IMR-90 (cell line): ENCODE results near the gene MYOF. TPM values are rescaled to one million over a fixed set of nuclear protein-coding genes. Genes with fewer than 3 reads are reported as not detected.
A peak's percentile ranks its signal among the peaks of the same experiment; 100 is the strongest.

ENCODE experiments used
- ATAC-seq: fragments of 200-7000 bp; cut with Tn5 transposase; 2 replicates; pipeline ENCODE4 v1.9.1; 2020; ENCODE audit warnings: low read depth, mild to moderate bottlenecking, moderate library complexity
- BruUV-seq: library from RNA; stranded (reverse); fragments of 400-500 nt; replicated peaks from 2 replicates; lab custom pipeline; 2021; lab: Mats Ljungman, UMichigan
- CTCF ChIA-PET: fragments of 300-600 bp; formaldehyde crosslinking; extraction: SDS; loops from one replicate; lab custom pipeline; 2021; ENCODE audit warnings: antibody characterized with exemption; lab: Yijun Ruan, JAX
- POLR2A ChIA-PET: fragments of 300-600 bp; sonication (Branson Sonifier 250); formaldehyde crosslinking; loops from one replicate; lab custom pipeline; 2022; ENCODE audit warnings: antibody characterized with exemption; ENCODE audit not compliant: unreplicated experiment; lab: Charles Lee
- DNase-seq: peaks from one replicate; pipeline ENCODE4 v3.0.0; 2013
- H2AFZ ChIP-seq: replicated peaks from 2 replicates; pipeline ENCODE3; 2013; ENCODE audit warnings: low read length, mild to moderate bottlenecking; ENCODE audit not compliant: poor library complexity
- H2AK5ac ChIP-seq: 2 replicates; pipeline ENCODE4 v1.6.1; 2013; ENCODE audit warnings: low read depth, low read length, inconsistent platforms
- H2AK9ac ChIP-seq: replicated peaks from 2 replicates; pipeline ENCODE3; 2013; ENCODE audit warnings: mild to moderate bottlenecking, low read depth, low read length, moderate library complexity; ENCODE audit not compliant: poor library complexity
- H2BK120ac ChIP-seq: 2 replicates; pipeline ENCODE4 v1.6.1; 2013; ENCODE audit warnings: low read depth, low read length, inconsistent platforms
- H2BK15ac ChIP-seq: 3 replicates; pipeline ENCODE4 v1.6.1; 2013; ENCODE audit warnings: low read depth, low read length, inconsistent platforms
- H2BK20ac ChIP-seq: 2 replicates; pipeline ENCODE4 v1.6.1; 2013; ENCODE audit warnings: low read depth, mild to moderate bottlenecking, inconsistent platforms, low read length, moderate library complexity
- H2BK5ac ChIP-seq: 2 replicates; pipeline ENCODE4 v1.6.1; 2013; ENCODE audit warnings: mild to moderate bottlenecking, low read depth, low read length, inconsistent platforms; ENCODE audit not compliant: poor library complexity, severe bottlenecking
- H3K14ac ChIP-seq: replicated peaks from 2 replicates; pipeline ENCODE4 v1.6.1; 2013; ENCODE audit warnings: low read depth, low read length, inconsistent platforms
- H3K18ac ChIP-seq: 2 replicates; pipeline ENCODE4 v1.6.1; 2013; ENCODE audit warnings: low read depth, low read length, control low read depth
- H3K23ac ChIP-seq: 2 replicates; pipeline ENCODE4 v1.6.1; 2013; ENCODE audit warnings: low read depth, low read length, inconsistent platforms
- H3K27ac ChIP-seq: 2 replicates; pipeline ENCODE4 v1.5.1; 2013; ENCODE audit warnings: mild to moderate bottlenecking, control low read depth, low read length; ENCODE audit not compliant: insufficient read depth
- H3K27me3 ChIP-seq: 2 replicates; pipeline ENCODE4 v1.6.1; 2013; ENCODE audit warnings: low read length; ENCODE audit not compliant: control insufficient read depth, insufficient read depth
- H3K36me3 ChIP-seq: 2 replicates; pipeline ENCODE4 v1.6.1; 2013; ENCODE audit warnings: low read length, mixed read lengths; ENCODE audit not compliant: control insufficient read depth, insufficient read depth
- H3K4ac ChIP-seq: 2 replicates; pipeline ENCODE4 v1.6.1; 2013; ENCODE audit warnings: low read depth, low read length, inconsistent platforms
- H3K4me1 ChIP-seq: 2 replicates; pipeline ENCODE4 v1.6.1; 2013; ENCODE audit warnings: low read length, mixed read lengths; ENCODE audit not compliant: control insufficient read depth, insufficient read depth
- H3K4me2 ChIP-seq: 2 replicates; pipeline ENCODE4 v1.6.1; 2013; ENCODE audit warnings: low read depth, mild to moderate bottlenecking, control low read depth, low read length, moderate library complexity
- H3K4me3 ChIP-seq: 2 replicates; pipeline ENCODE4 v1.5.1; 2013; ENCODE audit warnings: low read depth, mild to moderate bottlenecking, control low read depth, low read length, moderate library complexity; ENCODE audit not compliant: insufficient read depth
- H3K56ac ChIP-seq: 2 replicates; pipeline ENCODE4 v1.6.1; 2013; ENCODE audit warnings: low read length, inconsistent platforms; ENCODE audit not compliant: insufficient read depth; ENCODE audit errors: extremely low read depth
- H3K79me1 ChIP-seq, 2 experiments: 2 replicates each; pipeline ENCODE4 v1.6.1; 2013; ENCODE audit warnings: low read length in 2 of 2, inconsistent platforms in 1 of 2, low read depth in 1 of 2
- H3K9ac ChIP-seq: 2 replicates; pipeline ENCODE4 v1.6.1; 2013; ENCODE audit warnings: low read depth, low read length, control low read depth
- H3K9me1 ChIP-seq: 2 replicates; pipeline ENCODE4 v1.6.1; 2013; ENCODE audit warnings: low read length, inconsistent platforms; ENCODE audit not compliant: insufficient read depth
- H3K9me3 ChIP-seq: 2 replicates; pipeline ENCODE4 v1.6.1; 2013; ENCODE audit warnings: low read length; ENCODE audit not compliant: control insufficient read depth, insufficient read depth
- H4K20me1 ChIP-seq: 2 replicates; pipeline ENCODE4 v1.6.1; 2013; ENCODE audit warnings: low read length, inconsistent platforms; ENCODE audit not compliant: insufficient read depth
- H4K5ac ChIP-seq: 2 replicates; pipeline ENCODE4 v1.6.1; 2013; ENCODE audit warnings: mild to moderate bottlenecking, low read depth, low read length, control low read depth
- H4K8ac ChIP-seq, 2 experiments: 2 replicates each; pipeline ENCODE4 v1.6.1; 2013; ENCODE audit warnings: low read depth in 2 of 2, low read length in 2 of 2, control low read depth in 1 of 2, inconsistent platforms in 1 of 2
- H4K91ac ChIP-seq: 2 replicates; pipeline ENCODE4 v1.6.1; 2013; ENCODE audit warnings: low read depth, low read length, inconsistent platforms; ENCODE audit not compliant: insufficient read depth
- BHLHE40 ChIP-seq: fragments of 150-350 bp; IDR thresholded peaks from 2 replicates; pipeline ENCODE4 v1.6.1; 2016; ENCODE audit warnings: mild to moderate bottlenecking, low read depth, low read length
- CEBPB ChIP-seq: IDR thresholded peaks from 2 replicates; pipeline ENCODE4 v1.6.1; 2012; ENCODE audit warnings: low read depth, low read length, improper control_type of control experiment
- FOS ChIP-seq: fragments of 150-350 bp; IDR thresholded peaks from 2 replicates; pipeline ENCODE4 v1.6.1; 2016; ENCODE audit warnings: low read depth, low read length
- MAFK ChIP-seq: IDR thresholded peaks from 2 replicates; pipeline ENCODE4 v1.6.1; 2012; ENCODE audit warnings: low read depth, low read length, improper control_type of control experiment
- MAZ ChIP-seq: IDR thresholded peaks from 2 replicates; pipeline ENCODE4 v1.6.1; 2012; ENCODE audit warnings: low read depth, mild to moderate bottlenecking, low read length, improper control_type of control experiment, moderate library complexity, borderline replicate concordance
- NFE2L2 ChIP-seq: fragments of 150-350 bp; IDR thresholded peaks from 2 replicates; pipeline ENCODE4 v1.6.1; 2016; ENCODE audit warnings: low read depth, mild to moderate bottlenecking, low read length
- RAD21 ChIP-seq: IDR thresholded peaks from 2 replicates; pipeline ENCODE4 v1.6.1; 2012; ENCODE audit warnings: low read length, improper control_type of control experiment
- USF2 ChIP-seq: fragments of 150-350 bp; IDR thresholded peaks from 2 replicates; pipeline ENCODE4 v1.6.1; 2017; ENCODE audit warnings: mild to moderate bottlenecking, antibody characterized with exemption, low read length, low read depth
- WGBS, 2 experiments: methylation state at CpG; one replicate each; pipeline versions ENCODE4 v1.1.5 to v1.1.7; 2013; ENCODE audit warnings: missing lambda C conversion rate in 2 of 2; ENCODE audit not compliant: insufficient read length in 1 of 2; ENCODE audit errors: extremely low coverage in 2 of 2; 5-methylcytosine and 5-hydroxymethylcytosine counted together
- dilution Hi-C: fragments of 300-500 bp; cut with HindIII; formaldehyde crosslinking; loops from one replicate; pipeline ENCODE4 v1.14.3; 2018; ENCODE audit warnings: low sequenced_read_pairs; ENCODE audit not compliant: unreplicated experiment
- in situ Hi-C: fragments of 300-500 bp; cut with MboI; formaldehyde crosslinking; loops from 3 replicates; pipeline ENCODE4 v1.14.3; 2019; ENCODE audit warnings: low sequenced_read_pairs, inconsistent platforms, mixed read lengths
- intact Hi-C: fragments of 100-400 bp; cut with micrococcal nuclease; formaldehyde crosslinking; loops from 2 replicates; pipeline ENCODE4 v1.10.0; 2022
- polyA plus RNA-seq, 3 experiments: library from polyadenylated mRNA; depleted of rRNA; stranded (reverse); fragments of >200 nt; gene quantifications; 2 replicates each; pipeline ENCODE4 v1.2.3, GENCODE V29; 2012; ENCODE audit warnings: low replicate concordance in 1 of 3
- total RNA-seq: library from RNA; depleted of rRNA; stranded (reverse); fragments of >200 nt; gene quantifications from 2 replicates; pipeline ENCODE4 v1.2.3, GENCODE V29; 2012

The MYOF gene
- total and polyA plus RNA-seq, 2 of the 4 experiments (the other 2 are of a cell fraction), result 221 to 281 TPM

DNA sequence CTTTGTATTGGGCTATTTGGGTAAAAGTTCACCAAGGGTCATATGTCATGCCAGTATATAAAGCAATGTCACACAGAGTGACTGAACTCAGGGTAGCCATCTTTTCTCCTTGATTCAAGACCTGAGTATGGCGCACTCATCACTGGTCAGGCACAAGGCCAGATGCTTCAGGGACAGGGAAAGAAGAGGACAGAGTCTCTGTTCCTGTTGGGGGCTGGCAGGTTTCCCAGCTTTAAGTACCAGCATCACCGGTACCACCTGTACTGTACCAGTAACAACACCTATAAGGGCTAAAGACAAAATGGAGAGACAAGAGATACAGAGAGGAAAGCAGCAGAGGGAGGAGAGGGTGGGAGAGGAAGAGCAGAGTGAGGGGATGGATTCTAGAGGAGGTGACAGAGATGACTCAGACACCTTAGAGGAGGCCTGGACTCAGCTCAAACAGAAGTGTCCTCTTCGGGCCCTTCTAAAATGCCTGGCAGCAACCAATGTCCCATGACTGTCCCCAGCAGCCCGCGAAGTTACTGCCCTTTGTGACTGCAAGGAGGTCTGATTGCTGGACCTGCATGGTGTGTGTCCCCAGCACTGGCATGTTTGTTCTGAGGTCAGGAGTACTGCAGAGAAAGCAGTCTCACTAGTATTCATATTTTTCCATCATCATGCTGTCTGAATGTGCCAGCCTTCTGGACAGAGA lies 191.3 kb downstream of the MYOF start:
- H3K36me3 ChIP-seq, result no peaks in the 10 kb centered on the region
- no peaks in the 10 kb centered on the region for H3K4me1 ChIP-seq
- no peak overlapping the region for H2AK5ac ChIP-seq
- no peak overlapping the region for H3K9ac ChIP-seq
- H3K56ac ChIP-seq, result no peak overlapping the region
- no peak overlapping the region for H2BK15ac ChIP-seq
- no peak overlapping the region for H2BK5ac ChIP-seq
- H2AK9ac ChIP-seq, result peak overlapping the region; percentile 33
- H3K23ac ChIP-seq, result no peak overlapping the region
- DNase-seq (no peak), ATAC-seq (no peak)
- no peak overlapping the region for H3K14ac ChIP-seq
- H2AFZ ChIP-seq, result peak overlapping the region; percentile 60
- H4K5ac ChIP-seq, result no peak overlapping the region
- H3K9me3 ChIP-seq, result no peaks in the 10 kb centered on the region
- no TSS peak for BruUV-seq
- H2BK20ac ChIP-seq, result no peak overlapping the region
- intact Hi-C loops, result no loop called here
- no peak overlapping the region; the same call in none of the 2 replicates for H4K91ac ChIP-seq
- H3K18ac ChIP-seq, result no peak overlapping the region; the same call in 1 of the 2 replicates
- no peak overlapping the region for H3K27ac ChIP-seq
- no peaks in the 10 kb centered on the region for H3K79me1 ChIP-seq
- H3K4ac ChIP-seq, result no peak overlapping the region
- peaks cover 9% of the 10 kb centered on the region for H3K9me1 ChIP-seq
- 61% methylated on average over 3 of the region's 5 CpGs; no CpG with 5 or more reads in 1 of the 2 experiments for WGBS, 2 experiments
- no peaks in the 10 kb centered on the region for H3K27me3 ChIP-seq
- dilution Hi-C loops, result loop anchor here (25.0 kb wide), 1 partner anchor 179 kb away; no protein-coding TSS in a partner anchor
- H4K8ac ChIP-seq, result no peak overlapping the region
- TF ChIP-seq MAFK (no peak), RAD21 (no peak), BHLHE40 (no peak), USF2 (no peak), MAZ (no peak), NFE2L2 (no peak), FOS (no peak), CEBPB (no peak)
- ChIA-PET CTCF (interaction anchor here (1.1 to 1.2 kb wide), 2 partner anchors 175 to 211 kb away, joined by 3 to 4 read pairs; no protein-coding TSS in a partner anchor), POLR2A (no interaction called here)
- no peaks in the 10 kb centered on the region for H4K20me1 ChIP-seq
- no peak overlapping the region for H3K4me3 ChIP-seq
- H3K4me2 ChIP-seq, result no peak overlapping the region
- H2BK120ac ChIP-seq, result no peak overlapping the region
- in situ Hi-C loops, result loop anchor here (5.0 kb wide), 1 partner anchor 209 kb away; no protein-coding TSS in a partner anchor
